VCaP (cell line): ENCODE results near the gene GNAI1.

Experiments used
- H3K27ac ChIP-seq: fragments of 450-650 bp; 2 replicates; pipeline ENCODE4 v1.5.1; 2017
- TF ChIP-seq, protein P1 (sequence below): fragments of 450-650 bp; conservative IDR thresholded peaks from 2 replicates; pipeline ENCODE4 v1.5.1; 2017; ENCODE audit warnings: mild to moderate bottlenecking, moderate library complexity

GNAI1 gene

DNA sequence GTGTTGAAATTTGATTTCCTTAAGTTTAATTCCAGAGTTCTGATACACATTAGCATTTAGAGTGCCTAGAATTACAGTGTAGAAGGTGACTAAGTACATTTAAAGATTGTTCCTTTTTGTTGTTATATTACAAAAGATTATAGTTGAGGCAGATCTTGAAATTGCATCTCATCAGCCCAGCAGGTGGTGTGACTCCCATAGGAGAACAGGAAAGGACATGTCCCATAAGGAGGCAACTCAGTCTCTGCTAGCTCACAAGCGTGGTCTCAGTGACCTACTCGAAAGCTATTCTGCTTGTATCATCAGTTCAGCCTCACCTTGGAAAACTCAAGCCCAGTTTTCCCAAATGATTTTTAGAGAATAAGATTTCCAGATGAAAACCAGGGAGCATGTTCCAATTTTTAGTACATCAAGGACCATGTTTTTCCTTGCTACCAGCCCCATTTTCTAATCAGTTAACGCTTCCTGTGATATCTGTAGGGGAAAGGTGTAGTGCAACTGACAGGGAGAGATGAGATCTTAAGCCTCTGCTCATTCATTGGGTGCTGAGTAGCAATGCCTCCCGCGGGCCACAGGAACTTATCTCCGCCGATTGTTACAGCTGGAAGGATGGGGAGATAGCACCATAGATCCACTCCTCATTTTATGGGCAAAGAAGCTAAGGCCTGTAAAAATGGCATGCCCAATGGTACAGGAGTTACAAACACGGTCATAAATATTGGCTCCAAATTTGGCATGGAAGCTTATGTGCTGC, 1.1 kb upstream of the GNAI1 start:
- H3K27ac ChIP-seq = peak overlapping the region; percentile 97
- TF ChIP-seq, protein P1, sequence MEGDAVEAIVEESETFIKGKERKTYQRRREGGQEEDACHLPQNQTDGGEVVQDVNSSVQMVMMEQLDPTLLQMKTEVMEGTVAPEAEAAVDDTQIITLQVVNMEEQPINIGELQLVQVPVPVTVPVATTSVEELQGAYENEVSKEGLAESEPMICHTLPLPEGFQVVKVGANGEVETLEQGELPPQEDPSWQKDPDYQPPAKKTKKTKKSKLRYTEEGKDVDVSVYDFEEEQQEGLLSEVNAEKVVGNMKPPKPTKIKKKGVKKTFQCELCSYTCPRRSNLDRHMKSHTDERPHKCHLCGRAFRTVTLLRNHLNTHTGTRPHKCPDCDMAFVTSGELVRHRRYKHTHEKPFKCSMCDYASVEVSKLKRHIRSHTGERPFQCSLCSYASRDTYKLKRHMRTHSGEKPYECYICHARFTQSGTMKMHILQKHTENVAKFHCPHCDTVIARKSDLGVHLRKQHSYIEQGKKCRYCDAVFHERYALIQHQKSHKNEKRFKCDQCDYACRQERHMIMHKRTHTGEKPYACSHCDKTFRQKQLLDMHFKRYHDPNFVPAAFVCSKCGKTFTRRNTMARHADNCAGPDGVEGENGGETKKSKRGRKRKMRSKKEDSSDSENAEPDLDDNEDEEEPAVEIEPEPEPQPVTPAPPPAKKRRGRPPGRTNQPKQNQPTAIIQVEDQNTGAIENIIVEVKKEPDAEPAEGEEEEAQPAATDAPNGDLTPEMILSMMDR = peak; percentile 56

DNA sequence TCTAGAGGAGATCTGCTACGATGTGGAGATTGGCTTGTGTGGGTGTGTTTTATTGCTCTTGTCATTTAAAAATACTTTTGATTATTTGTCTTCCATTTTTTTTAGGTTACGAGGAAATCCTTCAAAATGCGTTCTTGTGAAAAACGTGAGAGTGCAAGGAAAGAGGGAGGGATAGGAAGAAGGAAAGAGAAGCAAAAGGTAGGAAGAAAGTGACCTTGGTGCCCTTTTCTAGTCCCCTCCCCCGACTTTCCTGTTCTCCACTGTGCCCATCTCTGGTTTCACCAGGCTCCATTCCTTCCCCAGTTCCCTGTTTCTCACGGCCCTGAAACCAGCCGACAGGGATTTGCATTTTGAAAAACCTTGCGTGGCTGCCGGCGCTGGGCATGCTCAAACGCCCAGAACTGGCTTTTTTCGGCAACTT, 506 bp upstream of the GNAI1 start:
- TF ChIP-seq, protein P1 = no peak
- H3K27ac ChIP-seq = peak overlapping the region; percentile 97

DNA sequence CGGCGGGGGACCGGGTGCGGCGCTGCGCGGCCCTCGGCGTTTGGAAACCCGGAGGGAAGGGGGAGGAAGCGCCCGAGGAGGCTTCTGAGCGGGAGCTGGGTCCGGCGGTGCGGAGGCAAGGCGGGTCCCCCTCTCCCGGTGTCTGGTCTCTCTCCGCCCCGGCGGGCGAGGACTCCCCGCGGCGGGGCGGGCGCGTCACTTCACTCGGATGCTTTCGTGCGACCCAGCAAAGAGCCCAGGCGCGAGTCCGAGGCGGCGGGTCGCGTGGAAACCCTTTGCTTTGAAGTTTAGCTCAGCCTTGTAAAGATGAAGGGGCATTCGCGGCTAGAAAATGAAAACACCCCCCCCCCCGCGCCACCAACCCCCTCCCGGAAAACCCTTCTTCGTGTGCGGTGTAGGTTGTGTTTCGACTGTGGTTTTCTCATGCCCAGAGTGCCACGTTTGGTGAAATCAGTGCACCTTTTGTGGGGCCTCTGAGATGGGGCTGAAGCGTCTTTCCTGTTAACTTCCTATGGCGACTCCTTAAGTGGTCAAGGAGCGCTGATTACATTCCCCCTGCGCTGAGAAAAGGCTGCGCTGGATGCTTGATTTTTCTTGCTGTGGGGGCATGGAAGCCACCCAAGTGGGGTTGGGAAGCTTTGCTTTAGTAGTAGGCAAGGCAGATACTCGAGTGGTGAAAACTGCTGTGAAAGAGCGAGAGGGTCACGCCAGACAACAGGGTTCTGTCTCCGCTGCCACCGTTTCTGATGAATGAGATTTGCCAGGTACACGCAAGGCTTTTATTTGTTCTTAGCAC, 876 bp downstream of the GNAI1 start:
- TF ChIP-seq, protein P1 = no peak
- peak overlapping the region; percentile 97 for H3K27ac ChIP-seq

DNA sequence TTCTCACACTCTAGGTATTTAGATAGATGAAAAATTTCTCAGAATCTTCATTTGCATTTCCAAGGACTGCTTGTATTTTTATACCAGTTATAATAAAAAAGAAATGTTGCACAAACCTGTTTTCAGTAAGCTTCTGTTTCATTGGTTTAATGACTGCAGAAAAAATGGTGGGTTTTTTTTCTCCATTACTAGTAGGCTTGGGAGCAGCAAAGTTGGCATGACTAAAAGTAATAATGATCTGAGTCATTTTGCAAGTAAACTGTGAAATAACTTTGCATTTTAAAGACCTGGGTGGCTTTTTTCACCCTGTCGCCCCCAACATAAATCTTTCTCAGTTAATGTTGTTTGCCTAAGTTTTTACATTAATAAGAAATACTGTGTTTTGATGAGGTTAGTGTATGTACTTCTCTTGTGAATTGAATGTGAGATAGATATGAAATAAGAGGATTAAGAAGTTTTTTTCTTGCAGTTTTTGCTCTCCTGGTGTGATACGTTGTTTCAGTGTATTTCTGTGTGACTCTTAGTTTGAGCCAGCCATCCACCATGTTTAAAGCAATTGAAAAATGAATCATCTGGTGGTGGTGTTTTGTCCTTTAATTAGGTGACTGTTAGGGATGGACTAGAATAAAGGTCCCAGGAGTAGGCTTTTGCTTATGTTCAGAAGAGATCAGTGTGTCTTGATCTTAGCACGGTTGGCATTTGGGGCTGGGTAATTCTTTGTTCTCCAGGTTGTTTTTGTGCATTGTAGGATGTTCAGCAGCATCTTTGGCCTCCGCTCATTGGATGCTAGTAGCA, 1.8 kb downstream of the GNAI1 start:
- TF ChIP-seq, protein P1 = no peak

DNA sequence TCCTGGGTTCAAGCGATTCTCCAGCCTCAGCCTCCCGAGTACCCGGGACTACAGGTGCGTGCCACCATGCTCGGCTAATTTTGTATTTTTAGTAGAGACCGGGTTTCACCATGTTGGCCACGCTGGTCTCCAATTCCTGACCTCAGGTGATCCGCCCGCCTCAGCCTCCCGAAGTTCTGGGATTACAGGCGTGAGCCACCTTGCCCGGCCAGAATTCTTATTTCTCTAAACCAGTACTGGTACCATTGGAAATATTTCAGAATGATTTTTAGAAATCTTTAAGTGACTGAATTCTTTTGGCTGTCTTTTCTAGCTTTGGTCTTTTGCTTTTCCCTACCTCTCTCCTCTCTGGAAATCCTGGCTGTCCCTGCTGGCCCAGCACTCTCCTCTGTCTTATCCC, 2.8 kb downstream of the GNAI1 start:
- H3K27ac ChIP-seq = peak overlapping the region; percentile 97
- TF ChIP-seq, protein P1 = no peak

More for the DNA sequence above, 1.8 kb downstream of the GNAI1 start:
- peak overlapping the region; percentile 97 for H3K27ac ChIP-seq

DNA sequence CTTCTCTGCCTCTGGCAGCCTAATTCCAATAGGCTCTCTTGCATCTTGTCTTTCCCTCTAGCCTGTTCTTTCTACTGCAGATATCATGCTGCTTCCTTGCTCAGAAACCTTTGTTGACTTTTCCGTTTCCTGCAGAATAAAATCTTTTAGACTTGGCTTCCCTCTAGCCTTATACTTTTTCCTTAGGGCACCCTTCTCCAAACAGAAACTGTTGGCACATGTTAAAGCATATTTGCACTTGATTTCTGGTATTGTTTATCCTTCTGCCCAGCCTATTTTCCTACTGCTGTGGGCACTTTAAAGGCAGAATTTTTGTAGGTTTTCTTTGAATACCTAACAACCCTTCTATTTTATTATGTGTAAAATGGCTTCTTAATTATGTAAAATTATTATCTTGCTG, 4.6 kb downstream of the GNAI1 start:
- peak overlapping the region; percentile 97 for H3K27ac ChIP-seq
- TF ChIP-seq, protein P1 = no peak

DNA sequence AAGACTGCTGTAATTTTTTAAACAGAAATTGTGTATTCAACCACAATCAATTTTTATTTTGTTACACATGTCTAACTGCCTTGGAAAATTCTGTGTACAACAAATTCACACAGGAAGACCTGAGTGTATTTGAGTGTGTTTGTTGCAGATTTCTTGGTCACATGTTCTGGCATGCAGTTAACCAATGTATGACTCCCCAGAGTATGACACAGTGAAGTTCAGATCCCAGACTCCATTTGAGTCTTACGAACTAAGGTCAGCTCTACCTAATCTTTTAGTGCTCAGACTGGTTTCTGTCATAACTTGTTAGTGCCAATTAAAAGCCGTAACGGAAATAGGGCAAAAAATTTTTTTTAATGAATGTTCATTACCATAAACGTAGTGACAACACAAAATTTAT, 5.8 kb downstream of the GNAI1 start:
- TF ChIP-seq, protein P1 = no peak
- peak overlapping the region; percentile 97 for H3K27ac ChIP-seq
